Measurements from ENCODE around the gene GLIPR1L2. TPM values are rescaled to one million over a fixed set of nuclear protein-coding genes. Genes with fewer than 3 reads are reported as not detected.
"Not testable (repeated sequence)": the region's sequence is repeated elsewhere in the genome, so short reads cannot be mapped to it uniquely, and the experiment has no call there.

GLIPR1L2 gene
- 0.20 TPM in 1 of 2 replicates, not detected in the other for total RNA-seq

DNA sequence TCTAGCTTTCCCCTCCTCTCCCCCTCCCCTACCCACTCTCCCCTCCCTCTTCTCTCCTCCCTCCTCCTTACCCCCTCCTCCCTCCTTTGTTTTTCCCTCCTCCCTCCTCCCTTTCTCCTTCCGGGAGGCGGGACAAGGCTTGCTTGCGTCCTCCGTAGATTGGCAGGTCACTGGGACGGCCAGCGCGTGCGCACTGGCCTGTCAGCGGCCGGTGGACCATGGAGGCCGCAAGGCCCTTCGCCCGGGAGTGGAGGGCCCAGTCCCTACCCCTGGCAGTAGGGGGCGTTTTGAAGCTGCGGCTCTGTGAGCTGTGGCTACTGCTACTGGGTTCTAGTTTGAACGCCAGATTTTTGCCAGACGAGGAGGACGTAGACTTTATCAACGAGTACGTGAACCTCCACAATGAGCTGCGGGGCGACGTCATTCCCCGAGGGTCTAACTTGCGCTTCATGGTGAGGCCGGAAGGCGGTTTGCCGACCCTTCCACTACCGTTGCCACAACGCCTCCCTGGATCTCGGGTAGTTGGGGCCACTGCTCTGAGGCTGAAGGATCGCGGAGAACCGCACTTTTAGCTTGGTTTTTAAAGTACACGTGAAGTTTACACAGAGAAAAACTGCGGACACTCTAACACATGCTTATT lies at the start of gene GLIPR1L2:
GLIPR1L2 (plus strand) TSS at position 191 of the 640 bp plus-strand sequence; CDS start at position 219, 28 bp downstream.
- Mint-ChIP-seq H3K4me3 (peak within 1 kb of the TSS; percentile 94), H3K9me3 (no peaks in the 10 kb centered on the region), H3K27me3 (no peaks in the 10 kb centered on the region), H3K36me3 (ENCODE audit: low read depth) (peaks cover 4% of the 10 kb centered on the region), H3K4me1 (peaks cover 38% of the 10 kb centered on the region), H3K27ac (peak within 1 kb of the TSS; percentile 97)
- DNase-seq (peak; percentile 86), ATAC-seq (ENCODE audit: low read depth) (peak; percentile 95)
- intact Hi-C loops (cut with micrococcal nuclease) = loop anchor here (1.0 to 10.0 kb wide), 15 partner anchors 46 to 1674 kb away; partner anchors contain the start of genes BBS10, CAPS2, E2F7 and GLIPR1
- POLR2A ChIA-PET = interaction anchor here (0.5 to 3.6 kb wide), 13 partner anchors 15 to 1167 kb away, joined by 3 to 37 read pairs (median 5); partner anchors contain the start of genes BBS10, GLIPR1 and KRR1
- CTCF ChIA-PET = interaction anchor here (0.6 to 3.3 kb wide), 17 partner anchors 13 to 1164 kb away, joined by 3 to 32 read pairs (median 4); partner anchors contain the start of genes GLIPR1 and GLIPR1L1
- TF ChIP-seq, protein P1, sequence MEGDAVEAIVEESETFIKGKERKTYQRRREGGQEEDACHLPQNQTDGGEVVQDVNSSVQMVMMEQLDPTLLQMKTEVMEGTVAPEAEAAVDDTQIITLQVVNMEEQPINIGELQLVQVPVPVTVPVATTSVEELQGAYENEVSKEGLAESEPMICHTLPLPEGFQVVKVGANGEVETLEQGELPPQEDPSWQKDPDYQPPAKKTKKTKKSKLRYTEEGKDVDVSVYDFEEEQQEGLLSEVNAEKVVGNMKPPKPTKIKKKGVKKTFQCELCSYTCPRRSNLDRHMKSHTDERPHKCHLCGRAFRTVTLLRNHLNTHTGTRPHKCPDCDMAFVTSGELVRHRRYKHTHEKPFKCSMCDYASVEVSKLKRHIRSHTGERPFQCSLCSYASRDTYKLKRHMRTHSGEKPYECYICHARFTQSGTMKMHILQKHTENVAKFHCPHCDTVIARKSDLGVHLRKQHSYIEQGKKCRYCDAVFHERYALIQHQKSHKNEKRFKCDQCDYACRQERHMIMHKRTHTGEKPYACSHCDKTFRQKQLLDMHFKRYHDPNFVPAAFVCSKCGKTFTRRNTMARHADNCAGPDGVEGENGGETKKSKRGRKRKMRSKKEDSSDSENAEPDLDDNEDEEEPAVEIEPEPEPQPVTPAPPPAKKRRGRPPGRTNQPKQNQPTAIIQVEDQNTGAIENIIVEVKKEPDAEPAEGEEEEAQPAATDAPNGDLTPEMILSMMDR (IDR thresholded peaks at IDR 0.05) = peak; percentile 68

DNA sequence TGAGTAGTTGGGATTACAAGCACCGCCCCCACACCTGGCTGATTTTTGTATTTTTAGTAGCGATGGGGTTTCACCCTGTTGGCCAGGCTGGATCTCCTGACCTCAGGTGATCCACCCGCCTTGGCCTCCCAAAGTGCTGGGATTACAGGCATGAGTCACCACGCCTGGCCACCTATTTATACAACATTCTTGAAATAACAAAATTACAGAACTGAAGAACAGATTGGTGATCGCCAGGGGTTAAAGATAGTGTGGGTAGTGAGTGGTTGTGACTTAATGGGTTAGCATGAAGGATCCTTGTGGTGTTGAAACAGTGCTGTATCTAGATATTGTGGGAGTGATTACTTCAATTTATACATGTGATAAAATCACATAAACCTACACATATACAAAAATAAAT lies 49.0 kb upstream of the GLIPR1L2 start:
- Mint-ChIP-seq H3K4me1 (no peaks in the 10 kb centered on the region), H3K27me3 (peaks cover 2% of the 10 kb centered on the region), H3K4me3 (no peak overlapping the region), H3K9me3 (peaks cover 2% of the 10 kb centered on the region), H3K27ac (no peak overlapping the region), H3K36me3 (ENCODE audit: low read depth) (no peaks in the 10 kb centered on the region)
- DNase-seq = no peak
- no peak for ATAC-seq (ENCODE audit: low read depth)
- TF ChIP-seq, protein P1 (IDR thresholded peaks at IDR 0.05) = no peak
- intact Hi-C loops (cut with micrococcal nuclease) = no loop called here
- ChIA-PET POLR2A (no interaction called here), CTCF (interaction anchor here (0.8 kb wide), 1 partner anchor 8 kb away, joined by 4 read pairs; the partner anchor contains the start of gene GLIPR1L1)

DNA sequence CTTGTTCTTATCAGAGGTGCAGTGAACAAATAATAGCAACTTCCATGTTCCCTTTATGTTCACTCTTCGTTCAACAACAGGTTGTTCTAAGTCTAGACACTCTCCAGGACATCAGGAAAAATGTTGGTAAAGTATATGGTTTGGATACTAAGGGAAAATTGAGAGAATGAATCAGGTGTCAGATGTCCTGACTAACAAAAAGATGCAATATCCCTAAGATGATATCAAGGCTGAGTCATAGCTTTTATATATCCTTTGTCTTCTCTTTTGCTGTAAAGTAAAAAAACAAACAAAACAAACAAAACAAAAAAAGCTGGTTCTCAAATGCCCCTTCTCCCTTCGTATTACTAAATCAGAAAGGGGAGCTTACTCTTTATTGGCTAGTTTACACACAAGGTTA lies 45.4 kb upstream of the GLIPR1L2 start:
- DNase-seq = no peak
- no peaks in the 10 kb centered on the region for H3K36me3 Mint-ChIP-seq (ENCODE audit: low read depth)
- no peaks in the 10 kb centered on the region for H3K27me3 Mint-ChIP-seq
- CTCF ChIA-PET = interaction anchor here (0.9 kb wide), 1 partner anchor 11 kb away, joined by 3 read pairs; the partner anchor contains the start of gene GLIPR1L1
- POLR2A ChIA-PET = no interaction called here
- no peak overlapping the region for H3K27ac Mint-ChIP-seq
- TF ChIP-seq, protein P1 (IDR thresholded peaks at IDR 0.05) = no peak
- H3K4me1 Mint-ChIP-seq = no peaks in the 10 kb centered on the region
- no peak for ATAC-seq (ENCODE audit: low read depth)
- intact Hi-C loops (cut with micrococcal nuclease) = no loop called here
- no peak overlapping the region for H3K4me3 Mint-ChIP-seq
- no peaks in the 10 kb centered on the region for H3K9me3 Mint-ChIP-seq

DNA sequence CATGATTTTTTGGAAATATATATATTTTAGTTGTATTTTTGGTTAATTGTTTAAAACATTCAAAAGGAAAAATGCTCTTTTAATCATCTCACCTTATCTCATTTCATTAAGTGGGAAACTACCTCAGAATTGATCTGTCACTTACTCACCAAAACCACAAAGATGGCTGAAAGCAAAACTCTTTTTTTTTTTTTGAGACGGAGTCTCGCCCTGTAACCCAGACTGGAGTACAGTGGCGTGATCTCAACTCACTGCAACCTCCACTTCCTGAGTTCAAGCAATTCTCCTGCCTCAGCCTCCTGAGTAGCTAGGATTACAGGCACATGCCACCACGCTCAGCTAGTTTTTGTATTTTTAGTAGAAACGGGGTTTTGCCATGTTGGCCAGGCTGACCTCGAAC lies 44.7 kb upstream of the GLIPR1L2 start:
- H3K36me3 Mint-ChIP-seq (ENCODE audit: low read depth); H3K27ac Mint-ChIP-seq; DNase-seq; intact Hi-C loops (cut with micrococcal nuclease); H3K4me1 Mint-ChIP-seq; POLR2A ChIA-PET; H3K27me3 Mint-ChIP-seq; H3K9me3 Mint-ChIP-seq; H3K4me3 Mint-ChIP-seq; ATAC-seq (ENCODE audit: low read depth): not testable (repeated sequence)
- CTCF ChIA-PET = interaction anchor here (0.9 kb wide), 1 partner anchor 12 kb away, joined by 3 read pairs; the partner anchor contains the start of gene GLIPR1L1

DNA sequence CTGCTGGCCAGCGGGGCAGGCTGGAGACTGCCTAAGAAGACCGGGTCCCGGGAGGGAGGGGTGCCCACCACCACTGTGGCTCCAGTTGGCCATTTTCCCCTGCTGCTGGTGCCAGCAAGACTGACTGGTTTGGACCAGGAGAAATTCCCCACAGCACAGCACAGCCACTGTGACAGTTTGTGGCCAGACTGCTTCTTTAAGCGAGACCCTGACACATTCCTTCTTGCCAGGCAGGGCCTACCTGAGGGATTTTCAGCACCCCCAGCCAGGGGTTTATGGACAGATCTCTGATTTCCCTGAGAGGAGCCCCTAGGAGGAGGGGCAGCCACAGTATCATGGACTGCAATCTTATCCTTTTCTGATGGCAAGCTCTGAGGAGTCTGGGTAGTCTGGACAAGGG lies 40.9 kb upstream of the GLIPR1L2 start:
- ATAC-seq (ENCODE audit: low read depth) = no peak
- ChIA-PET CTCF (no interaction called here), POLR2A (no interaction called here)
- H3K4me3 Mint-ChIP-seq = no peak overlapping the region
- H3K27me3 Mint-ChIP-seq = peaks cover 2% of the 10 kb centered on the region
- intact Hi-C loops (cut with micrococcal nuclease) = no loop called here
- H3K36me3 Mint-ChIP-seq (ENCODE audit: low read depth) = peaks cover under 1% of the 10 kb centered on the region
- no peak for DNase-seq
- no peak overlapping the region for H3K27ac Mint-ChIP-seq
- TF ChIP-seq, protein P1 (IDR thresholded peaks at IDR 0.05) = no peak
- no peaks in the 10 kb centered on the region for H3K4me1 Mint-ChIP-seq
- H3K9me3 Mint-ChIP-seq = peaks cover 9% of the 10 kb centered on the region
